Kidney (tissue), 14 donors: ENCODE data around the gene ABCG5. TPM values are rescaled to one million over a fixed set of nuclear protein-coding genes. Genes with fewer than 3 reads are reported as not detected.

Source experiments
- DNase-seq, 5 donors: peaks; one replicate each; pipeline ENCODE4 v3.0.0-alpha.2; 2013 to 2020
- FAIRE-seq: peaks from 2 replicates; lab custom pipeline; 2012; peaks lifted over from hg19 to GRCh38; lab: Jason Lieb, UNC
- H3K27ac ChIP-seq, 2 donors: one replicate each; pipeline ENCODE4 v1.7.0; 2013; ENCODE audit warnings: low read depth in 2 of 2, low read length in 2 of 2, inconsistent platforms in 1 of 2
- H3K27me3 ChIP-seq: one replicate; pipeline ENCODE4 v1.7.1; 2013; ENCODE audit warnings: low read length, inconsistent platforms; ENCODE audit not compliant: control insufficient read depth, insufficient read depth
- H3K36me3 ChIP-seq, 3 donors: one replicate each; pipeline versions ENCODE4 v1.7.0 to v1.7.1; 2013; ENCODE audit warnings: low read length in 3 of 3, control low read depth in 1 of 3, inconsistent platforms in 1 of 3; ENCODE audit not compliant: insufficient read depth in 3 of 3, control insufficient read depth in 2 of 3
- H3K4me1 ChIP-seq, 3 donors: one replicate each; pipeline versions ENCODE4 v1.7.0 to v1.7.1; 2013; ENCODE audit warnings: low read length in 3 of 3, inconsistent platforms in 1 of 3, low read depth in 1 of 3; ENCODE audit not compliant: control insufficient read depth in 2 of 3, insufficient read depth in 2 of 3
- H3K4me3 ChIP-seq, 3 donors: one replicate each; pipeline versions ENCODE4 v1.7.0 to v1.8.1; 2013; ENCODE audit warnings: low read length in 3 of 3, control low read depth in 1 of 3, inconsistent platforms in 1 of 3
- H3K9ac ChIP-seq, 3 donors: one replicate each; pipeline versions ENCODE4 v1.7.0 to v1.7.1; 2013; ENCODE audit warnings: low read length in 3 of 3, control low read depth in 1 of 3, inconsistent platforms in 1 of 3
- H3K9me3 ChIP-seq, 3 donors: one replicate each; pipeline versions ENCODE4 v1.7.0 to v1.7.1; 2013; ENCODE audit warnings: low read length in 3 of 3, control low read depth in 1 of 3, inconsistent platforms in 1 of 3; ENCODE audit not compliant: control insufficient read depth in 2 of 3, insufficient read depth in 1 of 3
- CTCF ChIP-seq: IDR thresholded peaks from 3 replicates; pipeline ENCODE4 v1.5.1; 2012; ENCODE audit warnings: mild to moderate bottlenecking, moderate library complexity, borderline replicate concordance; ENCODE audit not compliant: insufficient read depth; ENCODE audit errors: extremely low read depth
- intact Hi-C: fragments of 100-400 bp; cut with DNase I; formaldehyde crosslinking; loops from one replicate; pipeline ENCODE4 v1.11.1; 2022
- polyA plus RNA-seq: library from polyadenylated mRNA; stranded (reverse); fragments of 350-450 nt; fragmentation: Illumina TruSeq; extraction: RNeasy Lipid Tissue Mini Kit (QIAGEN cat#74804); gene quantifications from one replicate; pipeline ENCODE4 v1.2.3, GENCODE V29; 2014; ENCODE audit warnings: low read depth, low replicate concordance; ENCODE audit not compliant: insufficient read depth
- total RNA-seq: library from RNA; stranded (reverse); fragmentation: NEBNext Ultra II Directional; extraction: Animal tissue kit (Norgen Biotek cat#: 25700); gene quantifications from one replicate; pipeline ENCODE4 v1.2.1, GENCODE V29; 2021
- donor health status: control.
- donor health status: control.
- donor health status: control.
- donor health status: control.
- donor health status: control.
- donor health status: DM: yes; HTN: yes; CAD: no.
- donor health status: Normal renal cell carcinoma (clear cell type).

The ABCG5 gene
- total and polyA plus RNA-seq, 2 donors from 2014 or later, result not detected

- DNase-seq (no peak), FAIRE-seq (no peak)
- intact Hi-C loops, result no loop called here
- no peak overlapping the region for H3K4me3 ChIP-seq
- no peak for TF ChIP-seq CTCF
- no peaks in the 10 kb centered on the region for H3K9me3 ChIP-seq
- no peak overlapping the region for H3K9ac ChIP-seq
- H3K4me1 ChIP-seq, result peaks cover 0 to 10% (median 7%) of the 10 kb centered on the region in 3 donors
- H3K36me3 ChIP-seq, result peaks cover 0 to 2% (median 2%) of the 10 kb centered on the region in 3 donors
- no peaks in the 10 kb centered on the region for H3K27me3 ChIP-seq
- no peak overlapping the region for H3K27ac ChIP-seq
Measured at GRCh38 chr2:43787895-43788294, 50.7 kb downstream of the ABCG5 start.

GRCh38 chr2:43778233-43778632 lies 60.4 kb downstream of the ABCG5 start:
- H3K4me3 ChIP-seq, result no peak overlapping the region
- H3K9me3 ChIP-seq, result no peaks in the 10 kb centered on the region
- FAIRE-seq (no peak), DNase-seq (no peak)
- TF ChIP-seq CTCF, result no peak
- H3K27ac ChIP-seq, result no peak overlapping the region
- no peaks in the 10 kb centered on the region for H3K4me1 ChIP-seq
- H3K36me3 ChIP-seq, result peaks cover 0 to 9% (median 4%) of the 10 kb centered on the region in 3 donors
- no peaks in the 10 kb centered on the region for H3K27me3 ChIP-seq
- no peak overlapping the region for H3K9ac ChIP-seq
- intact Hi-C loops, result no loop called here

- no peak overlapping the region for H3K9ac ChIP-seq
- TF ChIP-seq CTCF, result no peak
- DNase-seq (no peak), FAIRE-seq (no peak)
- no peaks in the 10 kb centered on the region for H3K27me3 ChIP-seq
- H3K9me3 ChIP-seq, result no peaks in the 10 kb centered on the region
- intact Hi-C loops, result no loop called here
- no peak overlapping the region for H3K27ac ChIP-seq
- peaks cover 0 to 9% (median 4%) of the 10 kb centered on the region in 3 donors for H3K36me3 ChIP-seq
- no peaks in the 10 kb centered on the region for H3K4me1 ChIP-seq
- no peak overlapping the region for H3K4me3 ChIP-seq
Measured at GRCh38 chr2:43777306-43777926, 61.2 kb downstream of the ABCG5 start.

GRCh38 chr2:43776324-43776723 lies 62.3 kb downstream of the ABCG5 start:
- DNase-seq (no peak), FAIRE-seq (no peak)
- H3K36me3 ChIP-seq, result peaks cover 0 to 9% (median 4%) of the 10 kb centered on the region in 3 donors
- intact Hi-C loops, result no loop called here
- no peak overlapping the region for H3K27ac ChIP-seq
- no peak for TF ChIP-seq CTCF
- no peak overlapping the region for H3K9ac ChIP-seq
- H3K4me3 ChIP-seq, result no peak overlapping the region
- H3K27me3 ChIP-seq, result no peaks in the 10 kb centered on the region
- no peaks in the 10 kb centered on the region for H3K4me1 ChIP-seq
- no peaks in the 10 kb centered on the region for H3K9me3 ChIP-seq
